Endothelial cell of umbilical vein (primary cell): ENCODE measurements around the gene KRTAP4-11.
"Not testable (repeated sequence)": the region's sequence is repeated elsewhere in the genome, so short reads cannot be mapped to it uniquely, and the experiment has no call there.

Source experiments
- CTCF ChIP-seq, 2 donors: IDR thresholded peaks; 1 replicate in 1 of 2; 2 replicates in 1 of 2; pipeline ENCODE4 v1.5.1; 2011; ENCODE audit warnings: low read length in 2 of 2, mild to moderate bottlenecking in 2 of 2, moderate library complexity in 2 of 2, control low read depth in 1 of 2, inconsistent platforms in 1 of 2, low read depth in 1 of 2; ENCODE audit not compliant: insufficient read depth in 1 of 2; ENCODE audit errors: extremely low read depth in 1 of 2
- POLR2A ChIP-seq: IDR thresholded peaks from 2 replicates; pipeline ENCODE4 v1.6.1; 2012; ENCODE audit warnings: low read depth, mild to moderate bottlenecking, control low read depth, low read length

DNA sequence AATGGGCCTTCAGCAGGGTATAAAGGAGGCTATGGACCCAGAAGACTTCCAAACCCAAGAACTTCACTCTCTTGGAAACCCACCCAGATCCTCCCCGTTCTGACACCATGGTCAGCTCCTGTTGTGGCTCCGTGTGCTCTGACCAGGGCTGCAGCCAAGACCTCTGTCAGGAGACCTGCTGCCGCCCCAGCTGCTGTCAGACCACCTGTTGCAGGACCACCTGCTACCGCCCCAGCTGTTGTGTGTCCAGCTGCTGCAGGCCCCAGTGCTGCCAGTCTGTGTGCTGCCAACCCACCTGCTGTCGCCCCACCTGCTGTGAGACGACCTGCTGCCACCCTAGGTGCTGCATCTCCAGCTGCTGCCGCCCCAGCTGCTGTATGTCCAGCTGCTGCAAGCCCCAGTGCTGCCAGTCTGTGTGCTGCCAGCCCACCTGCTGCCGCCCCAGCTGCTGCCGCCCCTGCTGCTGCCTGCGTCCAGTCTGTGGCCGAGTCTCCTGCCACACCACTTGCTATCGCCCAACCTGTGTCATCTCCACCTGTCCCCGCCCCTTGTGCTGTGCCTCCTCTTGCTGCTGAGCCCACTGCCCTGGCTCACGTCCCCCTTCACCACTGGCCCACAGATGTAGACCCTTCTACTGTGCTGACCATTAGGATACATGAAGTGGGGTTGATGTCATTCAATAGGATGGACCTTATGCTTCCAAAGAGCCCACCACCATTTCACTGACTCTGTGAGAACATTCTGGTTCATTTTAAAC is 33.9 kb downstream of the KRTAP4-11 start, which contains the start of gene KRTAP4-7:
- not testable (repeated sequence) for TF ChIP-seq CTCF (IDR thresholded peaks at IDR 0.05; ENCODE audit: extremely low read depth in 1 of 2, insufficient read depth in 1 of 2, low read depth in 1 of 2, low read length in 2 of 2); POLR2A
